HEK293 (cell line): ENCODE data around the gene CSF1.

Experiments used
- CTCF ChIA-PET: fragments of 350-600 bp; formaldehyde crosslinking; extraction: SDS; loops from one replicate; lab custom pipeline; 2021; ENCODE audit warnings: antibody characterized with exemption; lab: Yijun Ruan, JAX
- POLR2A ChIA-PET: fragments of 300-600 bp; formaldehyde crosslinking; extraction: SDS; loops from one replicate; lab custom pipeline; 2020; ENCODE audit warnings: antibody characterized with exemption, inconsistent platforms; lab: Yijun Ruan, JAX
- H3K27ac ChIP-seq: fragments of 200-500 bp; sonication (Bioruptor generic); 2 replicates; pipeline ENCODE4 v1.5.1; 2014; ENCODE audit warnings: low read depth, low read length, control low read depth, inconsistent platforms; ENCODE audit errors: extremely low read depth
- H3K36me3 ChIP-seq, 2 experiments: fragments of 200-500 bp in 1 of 2; sonication (Bioruptor generic) in 1 of 2; 1 replicate in 1 of 2; 2 replicates in 1 of 2; pipeline ENCODE4 v1.5.1; 2014 to 2017; ENCODE audit warnings: inconsistent platforms in 2 of 2, low read length in 2 of 2; ENCODE audit not compliant: control insufficient read depth in 2 of 2, insufficient read depth in 1 of 2
- H3K4me1 ChIP-seq: fragments of 200-500 bp; sonication (Bioruptor generic); 2 replicates; pipeline ENCODE4 v1.5.1; 2014; ENCODE audit warnings: mild to moderate bottlenecking, low read length, inconsistent platforms; ENCODE audit not compliant: control insufficient read depth, insufficient read depth
- H3K4me3 ChIP-seq: 2 replicates; pipeline ENCODE4 v1.5.1; 2011; ENCODE audit warnings: low read depth, mild to moderate bottlenecking, control low read depth, low read length, moderate library complexity
- H3K9me3 ChIP-seq: fragments of 200-500 bp; sonication (Bioruptor generic); 2 replicates; pipeline ENCODE4 v1.5.1; 2014; ENCODE audit warnings: low read depth, low read length, inconsistent platforms; ENCODE audit not compliant: control insufficient read depth, insufficient read depth
- BCL11A ChIP-seq: fragments of 450-650 bp; formaldehyde crosslinking; IDR thresholded peaks from 2 replicates; pipeline ENCODE4 v1.5.1; 2016; ENCODE audit warnings: low read depth, missing biosample characterization, missing genetic modification characterization
- GLI2 ChIP-seq: fragments of 450-650 bp; formaldehyde crosslinking; IDR thresholded peaks from 2 replicates; pipeline ENCODE4; 2017; ENCODE audit warnings: missing biosample characterization, missing genetic modification characterization, low read depth, borderline replicate concordance
- KLF7 ChIP-seq: fragments of 450-650 bp; formaldehyde crosslinking; IDR thresholded peaks from 2 replicates; pipeline ENCODE4 v1.5.1; 2016; ENCODE audit warnings: missing biosample characterization, missing genetic modification characterization, borderline replicate concordance
- KLF9 ChIP-seq: fragments of 450-650 bp; formaldehyde crosslinking; IDR thresholded peaks from 2 replicates; pipeline ENCODE4 v1.5.1; 2016; ENCODE audit warnings: missing biosample characterization, missing genetic modification characterization, low read depth
- SCRT2 ChIP-seq: fragments of 450-650 bp; formaldehyde crosslinking; IDR thresholded peaks from 2 replicates; pipeline ENCODE4 v1.5.1; 2016; ENCODE audit warnings: missing biosample characterization, missing genetic modification characterization
- SP3 ChIP-seq: fragments of 450-650 bp; formaldehyde crosslinking; IDR thresholded peaks from 2 replicates; pipeline ENCODE4 v1.5.1; 2016; ENCODE audit warnings: missing biosample characterization, missing genetic modification characterization
- ZFP69B ChIP-seq: fragments of 450-650 bp; formaldehyde crosslinking; IDR thresholded peaks from 2 replicates; pipeline ENCODE4 v1.5.1; 2016; ENCODE audit warnings: missing biosample characterization, missing genetic modification characterization
- ZNF112 ChIP-seq: fragments of 450-650 bp; formaldehyde crosslinking; IDR thresholded peaks from 2 replicates; pipeline ENCODE4 v1.5.0; 2017; ENCODE audit warnings: missing biosample characterization, missing genetic modification characterization
- ZNF214 ChIP-seq: fragments of 450-650 bp; formaldehyde crosslinking; IDR thresholded peaks from 2 replicates; pipeline ENCODE4 v1.5.1; 2017; ENCODE audit warnings: missing biosample characterization, mild to moderate bottlenecking, missing genetic modification characterization, borderline replicate concordance
- ZNF24 ChIP-seq: fragments of 450-650 bp; formaldehyde crosslinking; IDR thresholded peaks from 2 replicates; pipeline ENCODE4 v1.5.1; 2016; ENCODE audit warnings: missing biosample characterization, missing genetic modification characterization
- ZNF426 ChIP-seq: fragments of 450-650 bp; formaldehyde crosslinking; IDR thresholded peaks from 2 replicates; pipeline ENCODE4 v1.5.1; 2017; ENCODE audit warnings: missing biosample characterization, missing genetic modification characterization, mild to moderate bottlenecking, inconsistent platforms, moderate library complexity
- ZNF433 ChIP-seq: fragments of 450-650 bp; formaldehyde crosslinking; IDR thresholded peaks from 2 replicates; pipeline ENCODE4 v1.5.1; 2016; ENCODE audit warnings: missing biosample characterization, missing genetic modification characterization, low read depth
- ZNF510 ChIP-seq: fragments of 450-650 bp; formaldehyde crosslinking; IDR thresholded peaks from 2 replicates; pipeline ENCODE4 v1.5.1; 2018; ENCODE audit warnings: mild to moderate bottlenecking, missing genetic modification characterization, missing biosample characterization; ENCODE audit not compliant: insufficient replicate concordance
- ZNF561 ChIP-seq: fragments of 450-650 bp; IDR thresholded peaks from 2 replicates; pipeline ENCODE4 v1.5.1; 2018; ENCODE audit warnings: missing biosample characterization, missing genetic modification characterization, borderline replicate concordance
- ZNF571 ChIP-seq: fragments of 450-650 bp; formaldehyde crosslinking; IDR thresholded peaks from 2 replicates; pipeline ENCODE4 v1.5.0; 2017; ENCODE audit warnings: missing biosample characterization, missing genetic modification characterization
- ZNF626 ChIP-seq: fragments of 450-650 bp; sonication (Bioruptor Pico); formaldehyde crosslinking; IDR thresholded peaks from 2 replicates; pipeline ENCODE4 v1.5.1; 2018; ENCODE audit warnings: missing biosample characterization, missing genetic modification characterization, inconsistent platforms
- ZNF76 ChIP-seq: fragments of 450-650 bp; formaldehyde crosslinking; IDR thresholded peaks from 2 replicates; pipeline ENCODE4; 2016; ENCODE audit warnings: low read depth, missing biosample characterization, missing genetic modification characterization, borderline replicate concordance
- ZNF776 ChIP-seq: fragments of 450-650 bp; formaldehyde crosslinking; IDR thresholded peaks from 2 replicates; pipeline ENCODE4 v1.5.0; 2017; ENCODE audit warnings: missing biosample characterization, missing genetic modification characterization, borderline replicate concordance
- ZNF777 ChIP-seq: fragments of 450-650 bp; formaldehyde crosslinking; IDR thresholded peaks from 2 replicates; pipeline ENCODE4 v1.5.1; 2017; ENCODE audit warnings: missing biosample characterization, missing genetic modification characterization, borderline replicate concordance
- ZNF843 ChIP-seq: fragments of 450-650 bp; formaldehyde crosslinking; IDR thresholded peaks from 2 replicates; pipeline ENCODE4 v1.5.1; 2016; ENCODE audit warnings: missing biosample characterization, missing genetic modification characterization
- ZSCAN16 ChIP-seq: fragments of 450-650 bp; formaldehyde crosslinking; IDR thresholded peaks from 2 replicates; pipeline ENCODE4 v1.5.1; 2016; ENCODE audit warnings: missing biosample characterization, missing genetic modification characterization
- TF ChIP-seq, protein P1 (sequence below): fragments of 450-650 bp; formaldehyde crosslinking; IDR thresholded peaks from 2 replicates; pipeline ENCODE4 v1.5.1; 2017; ENCODE audit warnings: missing biosample characterization, missing genetic modification characterization
- TF ChIP-seq, protein P2 (sequence below): IDR thresholded peaks from 2 replicates; pipeline ENCODE4 v1.6.1; 2011; ENCODE audit warnings: mild to moderate bottlenecking, low read depth, low read length, borderline replicate concordance
- TF ChIP-seq, protein P3 (sequence below): fragments of 450-650 bp; formaldehyde crosslinking; IDR thresholded peaks from 2 replicates; pipeline ENCODE4; 2016; ENCODE audit warnings: missing biosample characterization, missing genetic modification characterization
- TF ChIP-seq, protein P4 (sequence below): sonication (generic); formaldehyde crosslinking; IDR thresholded peaks from 2 replicates; pipeline ENCODE4 v1.8.1; 2022; ENCODE audit warnings: mild to moderate bottlenecking, moderate library complexity, missing genetic modification reagents
- TF ChIP-seq, protein P5 (sequence below): fragments of 450-650 bp; formaldehyde crosslinking; IDR thresholded peaks from 2 replicates; pipeline ENCODE4 v1.5.1; 2016; ENCODE audit warnings: missing biosample characterization, missing genetic modification characterization
- TF ChIP-seq, protein P6 (sequence below): fragments of 450-650 bp; formaldehyde crosslinking; IDR thresholded peaks from 2 replicates; pipeline ENCODE4 v1.5.1; 2017; ENCODE audit warnings: missing biosample characterization, mild to moderate bottlenecking, missing genetic modification characterization, moderate library complexity

CSF1 gene

DNA sequence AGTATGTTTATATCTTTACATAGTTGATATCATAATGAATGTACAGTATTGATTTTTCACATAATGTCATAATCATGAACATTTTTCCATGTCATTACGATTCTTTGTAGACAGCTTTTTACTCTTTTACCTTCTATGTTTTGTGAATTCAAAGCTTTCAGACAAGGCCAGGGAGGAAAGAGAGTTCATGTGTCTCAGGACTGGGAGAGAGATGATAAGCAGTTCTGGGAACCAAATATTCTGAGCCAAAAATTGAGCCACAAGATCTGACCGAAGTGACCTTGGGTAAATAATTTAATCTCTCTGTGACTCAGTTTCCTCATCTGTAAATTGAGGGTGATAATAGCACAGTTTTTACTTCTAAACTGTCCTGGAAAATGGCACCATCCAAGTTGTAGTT lies 31.8 kb downstream of the CSF1 start:
- Histone ChIP-seq H3K4me1 (no peaks in the 10 kb centered on the region), H3K36me3 (no peaks in the 10 kb centered on the region), H3K4me3 (no peak overlapping the region), H3K27ac (no peak overlapping the region), H3K9me3 (no peaks in the 10 kb centered on the region)
- POLR2A ChIA-PET: no interaction called here
- CTCF ChIA-PET: interaction anchor here (0.6 to 2.1 kb wide), 3 partner anchors 16 to 303 kb away, joined by 3 to 9 read pairs (median 4); no protein-coding TSS in a partner anchor
- TF ChIP-seq KLF9 (tag by site-specific recombination): no peak
- TF ChIP-seq, protein P1, sequence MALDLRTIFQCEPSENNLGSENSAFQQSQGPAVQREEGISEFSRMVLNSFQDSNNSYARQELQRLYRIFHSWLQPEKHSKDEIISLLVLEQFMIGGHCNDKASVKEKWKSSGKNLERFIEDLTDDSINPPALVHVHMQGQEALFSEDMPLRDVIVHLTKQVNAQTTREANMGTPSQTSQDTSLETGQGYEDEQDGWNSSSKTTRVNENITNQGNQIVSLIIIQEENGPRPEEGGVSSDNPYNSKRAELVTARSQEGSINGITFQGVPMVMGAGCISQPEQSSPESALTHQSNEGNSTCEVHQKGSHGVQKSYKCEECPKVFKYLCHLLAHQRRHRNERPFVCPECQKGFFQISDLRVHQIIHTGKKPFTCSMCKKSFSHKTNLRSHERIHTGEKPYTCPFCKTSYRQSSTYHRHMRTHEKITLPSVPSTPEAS: no peak
- no peak for TF ChIP-seq ZNF426 (tag by site-specific recombination)
- TF ChIP-seq ZNF571 (tag by site-specific recombination): no peak
- no peak for TF ChIP-seq ZNF433 (tag by site-specific recombination)
- TF ChIP-seq, protein P2, sequence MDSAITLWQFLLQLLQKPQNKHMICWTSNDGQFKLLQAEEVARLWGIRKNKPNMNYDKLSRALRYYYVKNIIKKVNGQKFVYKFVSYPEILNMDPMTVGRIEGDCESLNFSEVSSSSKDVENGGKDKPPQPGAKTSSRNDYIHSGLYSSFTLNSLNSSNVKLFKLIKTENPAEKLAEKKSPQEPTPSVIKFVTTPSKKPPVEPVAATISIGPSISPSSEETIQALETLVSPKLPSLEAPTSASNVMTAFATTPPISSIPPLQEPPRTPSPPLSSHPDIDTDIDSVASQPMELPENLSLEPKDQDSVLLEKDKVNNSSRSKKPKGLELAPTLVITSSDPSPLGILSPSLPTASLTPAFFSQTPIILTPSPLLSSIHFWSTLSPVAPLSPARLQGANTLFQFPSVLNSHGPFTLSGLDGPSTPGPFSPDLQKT: no peak
- no peak for TF ChIP-seq BCL11A (tag by site-specific recombination)
- no peak for TF ChIP-seq ZNF24
- no peak for TF ChIP-seq ZNF777 (tag by site-specific recombination)
- TF ChIP-seq ZNF510 (tag by site-specific recombination): no peak
- TF ChIP-seq, protein P3, sequence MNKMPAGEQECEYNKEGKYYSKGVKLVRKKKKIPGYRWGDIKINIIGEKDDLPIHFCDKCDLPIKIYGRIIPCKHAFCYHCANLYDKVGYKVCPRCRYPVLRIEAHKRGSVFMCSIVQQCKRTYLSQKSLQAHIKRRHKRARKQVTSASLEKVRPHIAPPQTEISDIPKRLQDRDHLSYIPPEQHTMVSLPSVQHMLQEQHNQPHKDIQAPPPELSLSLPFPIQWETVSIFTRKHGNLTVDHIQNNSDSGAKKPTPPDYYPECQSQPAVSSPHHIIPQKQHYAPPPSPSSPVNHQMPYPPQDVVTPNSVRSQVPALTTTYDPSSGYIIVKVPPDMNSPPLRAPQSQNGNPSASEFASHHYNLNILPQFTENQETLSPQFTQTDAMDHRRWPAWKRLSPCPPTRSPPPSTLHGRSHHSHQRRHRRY: no peak
- TF ChIP-seq, protein P4, sequence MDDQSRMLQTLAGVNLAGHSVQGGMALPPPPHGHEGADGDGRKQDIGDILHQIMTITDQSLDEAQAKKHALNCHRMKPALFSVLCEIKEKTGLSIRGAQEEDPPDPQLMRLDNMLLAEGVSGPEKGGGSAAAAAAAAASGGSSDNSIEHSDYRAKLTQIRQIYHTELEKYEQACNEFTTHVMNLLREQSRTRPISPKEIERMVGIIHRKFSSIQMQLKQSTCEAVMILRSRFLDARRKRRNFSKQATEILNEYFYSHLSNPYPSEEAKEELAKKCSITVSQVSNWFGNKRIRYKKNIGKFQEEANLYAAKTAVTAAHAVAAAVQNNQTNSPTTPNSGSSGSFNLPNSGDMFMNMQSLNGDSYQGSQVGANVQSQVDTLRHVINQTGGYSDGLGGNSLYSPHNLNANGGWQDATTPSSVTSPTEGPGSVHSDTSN (CRISPR knock-in tag): no peak
- no peak for TF ChIP-seq ZNF561 (tag by site-specific recombination)
- no peak for TF ChIP-seq SCRT2 (tag by site-specific recombination)
- TF ChIP-seq SP3 (tag by site-specific recombination): no peak
- no peak for TF ChIP-seq ZNF112 (tag by site-specific recombination)
- TF ChIP-seq ZFP69B (tag by site-specific recombination): no peak
- no peak for TF ChIP-seq ZNF214 (tag by site-specific recombination)
- no peak for TF ChIP-seq ZNF76
- TF ChIP-seq ZNF843 (tag by site-specific recombination): no peak

DNA sequence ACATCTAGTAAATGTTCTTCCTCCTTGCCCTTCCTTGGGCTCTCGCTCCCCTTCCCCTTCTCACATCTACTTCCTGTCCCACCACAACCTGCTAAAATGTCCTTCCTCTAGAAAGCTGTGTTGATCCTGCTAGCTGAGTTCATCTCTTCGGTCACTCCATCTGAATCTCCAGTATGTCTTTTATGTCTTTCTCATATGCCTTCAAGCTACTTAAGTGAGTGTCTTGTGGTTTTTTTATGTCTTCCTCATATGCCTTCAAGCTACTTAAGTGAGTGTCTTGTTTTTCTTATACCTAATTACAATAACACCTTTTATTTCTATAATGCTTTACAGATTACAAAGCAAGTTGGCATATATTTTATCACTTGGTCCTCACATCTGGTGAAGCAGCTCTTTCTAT lies 33.9 kb downstream of the CSF1 start:
- ChIA-PET POLR2A (no interaction called here), CTCF (interaction anchor here (0.6 to 1.7 kb wide), 5 partner anchors 15 to 167 kb away, joined by 3 to 5 read pairs (median 3); partner anchors contain the start of gene AHCYL1)
- Histone ChIP-seq H3K27ac (no peak overlapping the region), H3K36me3 (no peaks in the 10 kb centered on the region), H3K4me3 (no peak overlapping the region), H3K9me3 (no peaks in the 10 kb centered on the region), H3K4me1 (0 out of 2 replicates have a peak, but pooled peaks cover 2% of the 10 kb centered on the region)
- TF ChIP-seq ZSCAN16 (tag by site-specific recombination) (no peak), ZNF626 (tag by site-specific recombination) (no peak), GLI2 (tag by site-specific recombination) (no peak), ZNF776 (tag by site-specific recombination) (no peak), KLF7 (no peak)
- TF ChIP-seq, protein P5, sequence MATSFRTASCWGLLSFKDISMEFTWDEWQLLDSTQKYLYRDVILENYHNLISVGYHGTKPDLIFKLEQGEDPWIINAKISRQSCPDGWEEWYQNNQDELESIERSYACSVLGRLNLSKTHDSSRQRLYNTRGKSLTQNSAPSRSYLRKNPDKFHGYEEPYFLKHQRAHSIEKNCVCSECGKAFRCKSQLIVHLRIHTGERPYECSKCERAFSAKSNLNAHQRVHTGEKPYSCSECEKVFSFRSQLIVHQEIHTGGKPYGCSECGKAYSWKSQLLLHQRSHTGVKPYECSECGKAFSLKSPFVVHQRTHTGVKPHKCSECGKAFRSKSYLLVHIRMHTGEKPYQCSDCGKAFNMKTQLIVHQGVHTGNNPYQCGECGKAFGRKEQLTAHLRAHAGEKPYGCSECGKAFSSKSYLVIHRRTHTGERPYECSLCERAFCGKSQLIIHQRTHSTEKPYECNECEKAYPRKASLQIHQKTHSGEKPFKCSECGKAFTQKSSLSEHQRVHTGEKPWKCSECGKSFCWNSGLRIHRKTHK (tag by site-specific recombination): no peak
- TF ChIP-seq, protein P2: no peak
- TF ChIP-seq, protein P6, sequence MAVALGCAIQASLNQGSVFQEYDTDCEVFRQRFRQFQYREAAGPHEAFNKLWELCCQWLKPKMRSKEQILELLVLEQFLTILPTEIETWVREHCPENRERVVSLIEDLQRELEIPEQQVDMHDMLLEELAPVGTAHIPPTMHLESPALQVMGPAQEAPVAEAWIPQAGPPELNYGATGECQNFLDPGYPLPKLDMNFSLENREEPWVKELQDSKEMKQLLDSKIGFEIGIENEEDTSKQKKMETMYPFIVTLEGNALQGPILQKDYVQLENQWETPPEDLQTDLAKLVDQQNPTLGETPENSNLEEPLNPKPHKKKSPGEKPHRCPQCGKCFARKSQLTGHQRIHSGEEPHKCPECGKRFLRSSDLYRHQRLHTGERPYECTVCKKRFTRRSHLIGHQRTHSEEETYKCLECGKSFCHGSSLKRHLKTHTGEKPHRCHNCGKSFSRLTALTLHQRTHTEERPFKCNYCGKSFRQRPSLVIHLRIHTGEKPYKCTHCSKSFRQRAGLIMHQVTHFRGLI (tag by site-specific recombination): no peak
